NCI-H187 treated with DMSO at 0.1 percent for 48 hours (cell line): Measurements from ENCODE around the gene PIK3R1.

ENCODE experiments used
- DNase-seq: peaks from one replicate; lab custom pipeline; 2025; lab: John Stamatoyannopoulos, UW

PIK3R1 gene

DNA sequence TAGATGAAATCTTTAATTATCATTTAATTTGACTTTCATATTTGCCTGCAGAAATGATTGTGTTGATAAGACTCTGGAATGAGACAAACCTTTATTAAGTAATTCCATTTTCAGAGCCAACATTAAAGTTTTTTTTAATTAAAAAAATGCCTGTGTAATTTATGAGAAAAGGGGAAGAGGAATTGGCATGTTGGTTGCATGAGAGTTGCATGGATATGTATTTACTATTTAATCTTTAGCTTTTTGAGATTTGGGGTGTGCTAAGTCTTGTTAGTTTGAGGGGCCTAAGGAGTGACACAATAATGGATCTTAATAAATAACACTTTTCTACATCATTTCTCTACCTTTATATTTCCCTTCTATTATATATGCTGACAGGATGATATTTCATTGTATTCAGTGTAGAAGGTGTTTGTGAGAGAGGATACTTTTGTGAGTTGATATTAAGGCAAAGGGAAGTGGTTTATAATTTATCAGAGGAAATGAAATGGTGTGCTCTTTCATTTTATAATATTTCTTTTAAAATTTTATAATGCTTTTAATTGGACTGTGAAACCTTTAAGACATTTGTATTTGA lies 54.9 kb downstream of the PIK3R1 start:
- no peak for DNase-seq

DNA sequence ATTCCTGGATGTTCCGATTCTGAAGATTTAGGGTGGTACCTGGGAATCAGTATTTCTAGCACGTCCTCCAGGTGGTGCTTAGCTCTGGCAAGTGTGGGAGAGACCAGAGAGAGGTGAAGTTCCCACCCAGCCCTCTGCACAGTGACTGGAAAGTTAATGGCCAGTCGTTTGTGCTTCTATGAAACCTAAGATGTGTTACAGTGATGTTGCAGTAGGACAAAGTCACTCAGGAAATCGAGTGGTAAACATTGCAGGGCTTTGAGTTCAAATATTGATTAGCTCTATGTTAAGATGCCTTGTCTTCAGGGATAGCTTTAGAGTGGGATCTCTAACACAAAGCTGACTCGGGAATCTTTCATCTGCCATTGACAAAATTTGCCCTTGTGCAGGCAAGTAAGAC lies 55.6 kb downstream of the PIK3R1 start:
- DNase-seq, result no peak

GRCh38 chr5:68272289-68272688 lies 56.7 kb downstream of the PIK3R1 start:
- DNase-seq, result no peak

GRCh38 chr5:68273717-68274409 lies 58.3 kb downstream of the PIK3R1 start:
- DNase-seq, result no peak

DNA sequence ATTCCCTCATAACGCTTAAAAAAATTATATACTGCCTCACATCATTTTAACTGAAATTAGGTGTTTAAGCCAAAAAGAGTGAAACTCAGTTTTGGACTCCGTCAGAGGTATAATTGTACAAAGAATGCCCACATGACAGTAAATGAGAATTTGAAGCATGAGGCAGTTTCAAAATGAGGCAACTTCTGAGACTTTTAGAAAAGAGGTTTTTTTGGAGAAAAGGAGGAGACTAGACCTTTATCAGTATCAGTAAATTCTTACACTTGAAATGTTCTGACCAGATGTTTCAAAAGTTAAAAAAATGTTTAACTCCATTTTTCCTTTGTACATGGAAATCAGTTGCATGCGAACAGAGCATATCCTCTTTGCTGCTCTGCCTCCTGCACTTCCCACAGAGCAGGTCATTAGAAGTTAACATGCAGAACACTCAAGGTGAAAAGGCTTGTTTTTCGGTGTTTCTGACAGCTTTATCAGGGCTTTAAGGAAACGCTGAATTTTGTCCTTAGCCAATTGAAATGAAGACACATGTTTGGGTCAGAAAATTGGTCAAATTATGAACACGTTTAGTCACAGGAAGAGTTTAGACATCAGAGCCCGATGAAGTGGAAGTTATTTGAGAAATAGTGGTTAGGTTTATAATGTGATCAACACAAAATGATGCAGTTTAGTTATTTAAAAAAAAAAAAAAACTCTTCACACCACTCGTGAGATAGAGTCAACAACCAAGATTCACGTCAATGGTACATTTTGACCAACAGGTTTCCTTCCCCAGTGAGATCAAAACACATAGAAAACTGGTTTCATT lies 59.5 kb downstream of the PIK3R1 start:
- DNase-seq, result no peak

GRCh38 chr5:68276740-68277139 lies 61.2 kb downstream of the PIK3R1 start:
- DNase-seq, result no peak

GRCh38 chr5:68277431-68277830 lies 61.9 kb downstream of the PIK3R1 start:
- DNase-seq, result no peak

GRCh38 chr5:68279984-68280383 lies 64.4 kb downstream of the PIK3R1 start:
- DNase-seq, result no peak

DNA sequence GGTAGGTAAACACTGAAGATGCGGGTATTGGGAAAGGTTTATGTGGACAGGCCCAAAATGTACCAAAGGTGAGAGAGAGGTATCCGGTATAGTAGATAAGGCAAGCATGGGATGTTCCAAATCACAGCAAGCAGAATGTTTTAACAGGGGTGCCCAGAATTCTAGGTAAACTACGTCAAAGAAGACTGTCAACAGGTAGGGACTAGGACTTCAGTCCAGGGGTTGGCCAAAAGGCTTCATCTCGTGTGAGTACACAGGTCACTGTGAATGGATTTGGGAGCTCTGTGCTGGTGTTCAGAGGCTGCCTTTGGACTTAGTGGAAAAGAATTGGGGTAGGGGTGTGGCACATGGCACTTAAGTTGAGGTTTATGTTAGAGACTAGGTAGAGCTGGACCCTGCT lies 66.4 kb downstream of the PIK3R1 start:
- no peak for DNase-seq

- no peak for DNase-seq
Measured at GRCh38 chr5:68283766-68284165, 68.2 kb downstream of the PIK3R1 start.

DNA sequence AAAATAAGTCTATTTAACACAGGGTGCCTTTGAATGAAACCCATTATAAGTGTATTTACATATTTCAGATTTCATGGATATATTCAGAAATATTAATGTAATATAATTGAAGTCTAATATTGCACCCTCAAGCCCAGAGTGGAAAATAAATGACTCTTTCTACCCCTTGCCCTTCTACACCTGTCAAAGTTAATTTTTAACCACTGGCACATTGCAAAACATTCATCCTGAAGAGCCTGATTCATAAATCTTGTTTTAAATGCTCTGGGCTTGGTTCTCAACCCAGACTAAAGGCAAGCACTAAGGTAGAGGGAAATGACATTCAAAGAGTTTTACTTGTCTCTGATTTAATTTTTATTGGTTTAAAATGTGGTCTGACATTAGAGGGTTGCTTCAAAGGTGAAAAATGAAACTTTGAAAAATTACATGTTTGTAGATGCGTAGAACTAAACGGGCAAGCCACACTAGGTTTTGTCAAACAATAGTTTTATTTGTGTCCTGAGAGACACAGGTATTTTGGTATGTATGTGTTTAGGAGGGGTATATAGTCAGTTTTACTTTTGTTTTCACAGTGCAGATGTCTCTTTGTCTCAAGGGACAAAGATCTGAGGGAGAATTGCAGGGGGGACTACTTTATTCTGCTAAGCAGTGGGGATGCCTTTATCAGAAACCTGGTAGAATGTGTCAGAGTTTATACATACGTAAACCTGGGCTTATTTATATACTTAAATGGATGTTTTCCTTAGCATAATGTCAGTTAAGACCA lies 69.7 kb downstream of the PIK3R1 start:
- DNase-seq, result no peak

DNA sequence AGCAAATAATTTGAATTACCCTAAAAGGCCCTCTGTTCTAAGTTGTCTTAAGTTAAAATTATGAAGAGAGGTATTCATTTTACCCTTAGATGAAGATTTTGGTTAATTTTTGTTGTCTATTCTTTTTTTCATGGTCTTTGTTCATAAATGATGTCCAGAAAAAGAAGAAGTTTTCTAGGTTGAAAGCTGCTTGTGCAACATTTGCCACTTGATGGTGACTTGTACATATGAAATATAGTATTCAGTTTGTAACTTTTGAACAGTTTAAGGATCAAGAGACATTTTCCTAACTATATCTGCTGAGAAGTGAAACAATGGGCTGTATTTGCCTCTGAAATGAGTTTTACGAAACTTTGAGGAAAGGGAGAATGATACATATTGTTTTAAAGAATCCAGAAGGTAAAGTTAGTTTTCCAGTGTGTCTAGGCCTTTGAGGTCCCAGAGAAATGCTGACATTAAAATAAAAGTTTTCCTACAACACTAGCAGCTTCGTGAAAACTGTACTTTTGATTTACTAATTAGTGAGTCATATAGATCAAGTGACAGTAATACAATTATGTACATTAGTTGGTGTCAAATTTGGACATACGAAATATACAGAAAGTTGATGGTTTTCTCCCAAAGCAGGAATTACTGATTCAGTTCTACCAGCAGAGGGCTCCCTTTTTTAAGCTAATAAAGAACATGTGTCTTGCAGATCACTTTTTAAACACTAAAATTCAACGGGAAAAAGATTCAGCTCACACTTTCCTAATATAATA lies 70.5 kb downstream of the PIK3R1 start:
- no peak for DNase-seq

DNA sequence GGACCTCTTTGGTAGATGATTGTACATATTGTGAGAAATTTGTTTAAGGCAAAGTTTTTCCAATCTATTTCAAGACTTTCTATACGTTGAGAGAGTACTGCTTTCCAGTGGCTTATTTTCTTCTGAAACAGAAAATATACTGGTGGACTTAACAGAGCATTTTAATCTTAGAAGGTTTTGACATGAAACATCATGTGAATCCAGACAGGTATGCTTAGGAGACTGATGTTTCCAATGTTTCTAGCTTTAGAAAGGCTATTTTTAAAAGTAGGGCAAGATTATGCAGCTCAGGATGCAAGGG lies 71.0 kb downstream of the PIK3R1 start:
- DNase-seq, result no peak

DNA sequence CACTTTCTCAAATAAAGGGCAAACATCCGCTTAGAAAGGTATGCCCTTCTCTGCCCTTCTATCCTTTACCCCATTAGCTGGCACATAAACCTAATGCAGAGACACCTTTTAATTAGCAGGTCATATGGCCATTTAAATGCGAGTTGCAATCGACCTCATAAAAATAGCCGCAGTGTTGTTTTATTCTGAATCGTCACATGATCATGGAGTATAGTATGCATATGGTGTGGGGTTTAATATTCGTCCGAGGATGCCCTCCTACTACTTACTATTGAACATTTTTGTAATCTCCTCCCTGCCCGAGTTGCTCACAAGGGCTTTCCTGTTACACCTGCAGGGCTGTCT lies 72.0 kb downstream of the PIK3R1 start:
- DNase-seq, result no peak

DNA sequence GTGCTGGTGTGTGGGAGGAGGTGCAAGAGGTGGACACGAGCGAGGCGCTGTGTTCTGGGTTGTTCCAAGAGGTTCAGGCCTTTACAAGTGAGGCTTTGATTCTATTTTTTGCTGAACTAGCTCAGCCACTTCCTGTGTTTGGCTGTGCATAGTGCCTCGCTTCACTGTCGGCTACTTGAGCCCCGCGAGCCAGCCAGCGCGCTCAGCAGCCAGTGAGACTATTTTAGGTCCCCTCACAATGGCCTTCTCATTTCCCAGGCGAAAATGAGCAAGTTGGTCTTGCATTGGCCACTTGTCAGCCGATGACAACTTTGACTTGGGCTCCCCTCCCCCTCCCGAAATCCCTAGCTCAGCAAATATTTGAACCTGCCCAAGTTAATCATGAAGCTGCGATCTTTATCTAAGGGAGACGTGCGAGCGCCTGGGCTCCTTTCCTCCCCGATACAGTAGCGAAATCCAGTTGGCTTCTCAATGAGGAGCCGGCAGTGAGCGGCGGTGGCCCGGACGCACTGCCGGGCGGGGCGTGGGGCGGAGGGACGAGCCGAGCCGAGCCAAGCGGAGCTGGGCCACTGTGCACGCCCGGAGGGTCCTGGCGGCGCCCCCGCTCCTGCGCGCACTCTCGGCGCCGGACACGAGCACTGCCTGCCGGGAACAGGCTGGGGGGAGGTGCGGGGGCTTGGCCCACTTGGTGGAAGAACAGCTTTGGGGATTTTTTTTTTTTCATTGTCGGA lies 72.6 kb downstream of the PIK3R1 start:
- no peak for DNase-seq

- DNase-seq, result no peak
Measured at GRCh38 chr5:68288707-68289134, 73.2 kb downstream of the PIK3R1 start.

DNA sequence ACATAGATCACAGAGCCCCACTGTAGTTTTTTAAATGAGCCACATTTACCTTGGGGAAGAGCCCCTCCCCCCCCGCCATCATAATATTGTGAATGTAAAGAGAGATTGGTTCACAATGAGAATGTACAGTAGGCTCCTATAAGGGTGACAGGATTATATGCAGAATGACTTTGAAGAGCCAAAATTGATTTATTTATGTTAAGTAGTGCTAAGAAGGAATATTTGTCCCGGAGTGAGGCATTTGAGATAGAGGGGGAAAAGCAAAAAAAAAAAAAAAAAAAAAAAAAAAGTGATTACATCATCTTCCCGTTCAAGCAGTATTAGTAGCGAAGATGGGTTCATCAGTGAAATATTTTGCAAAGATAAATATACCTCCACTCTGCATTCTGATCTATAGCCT lies 73.9 kb downstream of the PIK3R1 start:
- no peak for DNase-seq

DNA sequence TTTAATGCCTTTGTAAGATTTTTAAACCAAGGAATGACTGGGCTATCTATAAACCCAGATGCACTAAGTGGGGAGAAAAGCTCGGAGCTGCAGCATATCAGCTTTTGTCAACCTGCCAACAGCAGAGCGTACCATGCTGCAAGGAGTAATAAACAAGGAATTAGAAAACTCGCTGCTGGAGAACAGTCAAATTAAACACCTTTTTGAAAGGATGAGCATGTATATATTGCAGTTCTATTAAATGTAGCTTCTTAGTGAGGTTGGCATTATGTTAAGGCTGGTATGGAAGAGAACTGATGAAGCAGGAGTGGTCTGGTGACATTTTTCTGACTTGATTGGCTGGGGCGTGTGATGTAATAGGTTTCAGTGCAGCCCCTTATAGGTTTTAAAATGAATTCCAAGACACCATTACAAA lies 74.7 kb downstream of the PIK3R1 start:
- no peak for DNase-seq

GRCh38 chr5:68290847-68291246 lies 75.3 kb downstream of the PIK3R1 start:
- DNase-seq, result no peak

GRCh38 chr5:68292316-68292715 lies 76.8 kb downstream of the PIK3R1 start:
- DNase-seq, result no peak

GRCh38 chr5:68295772-68296171 lies 80.2 kb downstream of the PIK3R1 start:
- DNase-seq, result no peak
